Loucy (cell line): ENCODE data around the gene LRSAM1.

Experiments used
- H2AFZ ChIP-seq: fragments of 200-600 bp; sonication (generic); 2 replicates; pipeline ENCODE4 v1.6.0; 2016; ENCODE audit warnings: antibody characterized with exemption, mild to moderate bottlenecking, low read length, moderate library complexity
- H3F3A ChIP-seq: fragments of 200-600 bp; 2 replicates; pipeline ENCODE4 v1.6.0; 2016; ENCODE audit warnings: antibody characterized with exemption, low read depth, mild to moderate bottlenecking
- H3K27me3 ChIP-seq: fragments of 200-600 bp; sonication (generic); 2 replicates; pipeline ENCODE4 v1.6.1; 2014; ENCODE audit warnings: low read length, mild to moderate bottlenecking; ENCODE audit not compliant: insufficient read depth, poor library complexity, severe bottlenecking
- H3K36me3 ChIP-seq: fragments of 200-600 bp; sonication (generic); 2 replicates; pipeline ENCODE4 v1.6.1; 2016; ENCODE audit warnings: low read length; ENCODE audit not compliant: insufficient read depth
- H3K4me1 ChIP-seq: fragments of 200-600 bp; sonication (generic); 2 replicates; pipeline ENCODE4 v1.5.1; 2014; ENCODE audit warnings: low read length, mild to moderate bottlenecking; ENCODE audit not compliant: insufficient read depth, poor library complexity, severe bottlenecking
- H3K4me2 ChIP-seq: fragments of 200-600 bp; sonication (generic); 2 replicates; pipeline ENCODE4 v1.6.0; 2014; ENCODE audit warnings: antibody characterized with exemption, low read length, low read depth, mild to moderate bottlenecking; ENCODE audit not compliant: poor library complexity, severe bottlenecking
- H3K4me3 ChIP-seq: fragments of 200-600 bp; sonication (generic); 2 replicates; pipeline ENCODE4 v1.5.1; 2014; ENCODE audit warnings: low read length, mild to moderate bottlenecking, mixed read lengths; ENCODE audit not compliant: poor library complexity, severe bottlenecking
- H3K79me2 ChIP-seq: fragments of 200-600 bp; sonication (generic); 2 replicates; pipeline ENCODE4 v1.6.1; 2014; ENCODE audit warnings: low read length; ENCODE audit not compliant: insufficient read depth
- H3K9ac ChIP-seq: fragments of 200-600 bp; sonication (generic); 2 replicates; pipeline ENCODE4 v1.6.0; 2014; ENCODE audit warnings: mild to moderate bottlenecking, low read depth, low read length, moderate library complexity; ENCODE audit not compliant: poor library complexity, severe bottlenecking
- H3K9me2 ChIP-seq: fragments of 200-600 bp; sonication (generic); replicated peaks from 2 replicates; pipeline ENCODE4 v1.6.1; 2016; ENCODE audit warnings: low read depth, low read length, mixed read lengths
- H3K9me3 ChIP-seq: fragments of 200-600 bp; sonication (generic); 2 replicates; pipeline ENCODE4 v1.6.1; 2014; ENCODE audit warnings: mild to moderate bottlenecking, antibody characterized with exemption, low read length, low read depth; ENCODE audit not compliant: insufficient read depth
- H4K20me1 ChIP-seq: fragments of 200-600 bp; sonication (generic); 2 replicates; pipeline ENCODE4 v1.6.0; 2014; ENCODE audit warnings: antibody characterized with exemption, low read length, mild to moderate bottlenecking; ENCODE audit not compliant: insufficient read depth, poor library complexity, severe bottlenecking
- CTCF ChIP-seq: fragments of 200-600 bp; sonication (generic); conservative IDR thresholded peaks from 2 replicates; pipeline ENCODE4 v1.5.1; 2014; ENCODE audit warnings: mild to moderate bottlenecking, antibody characterized with exemption, low read length
- EZH2phosphoT487 ChIP-seq: fragments of 200-600 bp; IDR thresholded peaks from 2 replicates; pipeline ENCODE4 v1.6.1; 2018; ENCODE audit warnings: antibody characterized with exemption, mild to moderate bottlenecking, moderate library complexity, borderline replicate concordance

The LRSAM1 gene

GRCh38 chr9:127506814-127507750 lies 55.8 kb downstream of the LRSAM1 start:
- Histone ChIP-seq H3K4me1 (no peaks in the 10 kb centered on the region), H3K9me3 (no peaks in the 10 kb centered on the region), H4K20me1 (no peaks in the 10 kb centered on the region), H3K27me3 (no peaks in the 10 kb centered on the region), H3K4me3 (no peak overlapping the region), H3K79me2 (no peaks in the 10 kb centered on the region), H3K9ac (no peak overlapping the region), H3K4me2 (no peak overlapping the region), H3F3A (no peaks in the 10 kb centered on the region), H3K9me2 (no peaks in the 10 kb centered on the region), H3K36me3 (peaks cover 22% of the 10 kb centered on the region; the same call in 1 of the 2 replicates), H2AFZ (no peak overlapping the region)
- TF ChIP-seq CTCF (no peak), EZH2phosphoT487 (no peak)

- H2AFZ ChIP-seq = no peak overlapping the region
- no peak overlapping the region for H3K4me2 ChIP-seq
- no peaks in the 10 kb centered on the region for H3K4me1 ChIP-seq
- no peaks in the 10 kb centered on the region for H3K27me3 ChIP-seq
- H3K9me2 ChIP-seq = no peaks in the 10 kb centered on the region
- H3F3A ChIP-seq = no peaks in the 10 kb centered on the region
- no peak overlapping the region for H3K9ac ChIP-seq
- no peak overlapping the region for H3K4me3 ChIP-seq
- H3K9me3 ChIP-seq = no peaks in the 10 kb centered on the region
- H3K79me2 ChIP-seq = no peaks in the 10 kb centered on the region
- peaks cover 26% of the 10 kb centered on the region; the same call in 1 of the 2 replicates for H3K36me3 ChIP-seq
- H4K20me1 ChIP-seq = no peaks in the 10 kb centered on the region
- TF ChIP-seq EZH2phosphoT487 = no peak
- TF ChIP-seq CTCF = no peak
Measured at GRCh38 chr9:127507751-127508648, 56.7 kb downstream of the LRSAM1 start.

- H3K9me3 ChIP-seq = no peaks in the 10 kb centered on the region
- H3K4me2 ChIP-seq = no peak overlapping the region
- H4K20me1 ChIP-seq = no peaks in the 10 kb centered on the region
- no peaks in the 10 kb centered on the region for H3K27me3 ChIP-seq
- H3F3A ChIP-seq = no peaks in the 10 kb centered on the region
- H3K4me3 ChIP-seq = no peak overlapping the region
- no peaks in the 10 kb centered on the region for H3K9me2 ChIP-seq
- H3K9ac ChIP-seq = no peak overlapping the region
- H2AFZ ChIP-seq = no peak overlapping the region
- no peak for TF ChIP-seq CTCF
- no peak for TF ChIP-seq EZH2phosphoT487
- H3K79me2 ChIP-seq = no peaks in the 10 kb centered on the region
- peaks cover 33% of the 10 kb centered on the region; the same call in 1 of the 2 replicates for H3K36me3 ChIP-seq
- H3K4me1 ChIP-seq = no peaks in the 10 kb centered on the region
Measured at GRCh38 chr9:127508901-127509260, 57.6 kb downstream of the LRSAM1 start.
